SK-N-DZ (cell line): Measurements from ENCODE around the gene OR51V1.
"Not testable (repeated sequence)": the region's sequence is repeated elsewhere in the genome, so short reads cannot be mapped to it uniquely, and the experiment has no call there.

Experiments
- DNase-seq: peaks from one replicate; pipeline ENCODE4 v3.0.0-alpha.2; 2015; ENCODE audit warnings: low spot score

OR51V1 gene

GRCh38 chr11:5165898-5166297 is 34.6 kb downstream of the OR51V1 start:
- DNase-seq, result not testable (repeated sequence)

- DNase-seq, result not testable (repeated sequence)
These were observed 35.7 kb downstream of the OR51V1 start for GRCh38 chr11:5164807-5165206.

GRCh38 chr11:5161045-5161444 is 39.4 kb downstream of the OR51V1 start:
- not testable (repeated sequence) for DNase-seq

DNA sequence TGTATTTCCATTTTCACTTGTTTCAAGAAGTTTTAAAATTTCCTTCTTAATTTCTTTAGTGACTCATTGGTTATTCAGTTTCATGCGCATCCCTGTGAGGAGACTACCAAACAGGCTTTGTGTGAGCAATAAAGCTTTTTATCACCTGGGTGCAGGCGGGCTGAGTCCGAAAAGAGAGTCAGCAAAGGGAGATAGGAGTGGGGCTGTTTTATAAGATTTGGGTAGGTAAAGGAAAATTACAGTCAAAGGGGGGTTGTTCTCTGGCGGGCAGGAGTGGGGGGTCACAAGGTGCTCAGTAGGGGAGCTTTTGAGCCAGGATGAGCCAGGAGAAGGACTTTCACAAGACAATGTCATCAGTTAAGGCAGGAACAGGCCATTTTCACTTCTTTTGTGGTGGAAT is 40.3 kb downstream of the OR51V1 start:
- DNase-seq, result not testable (repeated sequence)

DNA sequence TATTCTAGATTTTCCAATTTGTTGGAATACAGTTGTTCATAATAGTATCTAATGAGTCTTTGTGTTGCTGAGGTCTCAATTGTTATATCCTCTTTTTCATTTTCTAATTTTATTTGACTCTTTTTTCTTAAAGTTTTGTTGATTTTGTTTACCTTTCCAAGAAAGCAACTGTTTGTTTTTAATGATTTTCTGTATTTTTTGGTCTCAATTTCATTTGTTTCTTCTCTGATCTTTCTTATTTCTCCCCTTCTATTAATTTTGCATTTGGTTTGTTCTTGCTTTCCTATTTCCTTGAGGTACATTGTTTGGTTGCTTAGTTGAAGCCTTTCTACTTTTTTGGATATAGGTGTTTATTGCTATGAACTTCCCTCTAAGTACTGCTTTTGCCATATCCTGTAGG is 40.7 kb downstream of the OR51V1 start:
- no peak for DNase-seq

DNA sequence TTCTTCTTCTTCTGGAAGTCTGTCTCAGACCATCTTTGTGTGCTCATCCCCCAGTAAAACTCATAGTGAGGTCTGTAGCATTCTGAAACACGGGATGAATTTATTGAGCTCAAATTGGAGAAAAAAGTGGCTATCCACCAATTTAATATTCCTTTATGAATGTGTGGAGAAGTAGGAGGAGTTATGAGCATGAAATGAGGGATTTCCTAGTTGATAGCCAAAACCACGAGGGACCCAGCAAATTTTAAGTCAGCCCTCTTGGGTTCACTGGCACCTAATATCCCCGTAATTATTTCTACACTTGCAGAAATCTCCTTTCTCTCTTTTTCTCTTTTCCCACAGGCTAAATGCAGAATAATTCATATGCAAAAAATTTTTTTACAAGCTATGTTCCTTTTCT is 45.8 kb downstream of the OR51V1 start, which contains the start of gene OR52A1:
Gene OR52A1, minus strand, starts transcription at position 101 of the 400 bp plus-strand sequence. CDS start 2,388 bp downstream, outside the sequence.
- no peak for DNase-seq

GRCh38 chr11:5153574-5154431 is 46.7 kb downstream of the OR51V1 start:
- no peak for DNase-seq

GRCh38 chr11:5151713-5152153 is 48.7 kb downstream of the OR51V1 start:
- no peak for DNase-seq
